B cell (primary cell): ENCODE results near the gene CAPNS1.

Experiments used
- CTCF ChIP-seq: fragments of 200-600 bp; IDR thresholded peaks from one replicate; pipeline ENCODE4 v1.8.0; 2022; ENCODE audit warnings: antibody characterized with exemption, mild to moderate bottlenecking
- EZH2 ChIP-seq: IDR thresholded peaks from 2 replicates; pipeline ENCODE4 v1.6.1; 2012; ENCODE audit warnings: borderline replicate concordance, low read depth, mild to moderate bottlenecking, moderate library complexity, low read length; ENCODE audit not compliant: insufficient read depth, poor library complexity, severe bottlenecking

DNA sequence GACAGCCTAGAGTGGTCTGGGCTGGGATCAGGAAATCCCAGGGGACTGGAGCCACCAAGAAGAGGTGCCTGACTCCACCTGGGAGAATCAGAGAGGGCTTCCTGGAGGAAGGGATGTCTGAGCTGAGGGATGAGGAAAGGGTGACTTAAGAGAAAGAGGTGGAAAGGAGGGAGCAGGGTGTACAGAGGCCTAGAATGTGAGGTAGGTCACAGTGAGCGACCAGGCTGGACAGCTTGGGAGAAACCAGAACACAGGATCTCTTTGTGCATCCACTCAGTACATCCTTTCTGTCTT is 23.6 kb upstream of the CAPNS1 start:
- TF ChIP-seq CTCF (no peak), EZH2 (no peak)
